Measurements from ENCODE around the gene SOCS3.

DNA sequence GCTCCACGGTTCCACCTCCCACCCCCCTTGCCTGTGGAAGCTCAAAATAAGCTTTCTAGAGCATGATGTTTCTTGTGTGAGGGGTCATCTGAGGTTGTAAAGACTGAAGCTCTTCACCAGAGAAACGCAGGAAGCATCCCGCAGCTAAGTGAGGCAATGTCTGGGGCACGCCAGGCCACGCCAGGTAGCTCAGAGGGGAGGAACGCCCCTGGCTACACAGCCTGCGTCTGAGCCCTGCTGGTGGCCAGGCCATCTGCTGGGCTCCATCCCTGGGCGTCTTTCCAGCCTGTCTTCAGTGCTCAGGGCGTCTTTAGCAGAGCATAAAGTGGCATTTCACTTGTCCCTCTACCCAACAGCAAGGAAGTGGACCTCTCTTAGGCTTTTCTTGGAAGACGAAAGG, 15.2 kb downstream of the SOCS3 start:
- TF ChIP-seq CTCF (IDR thresholded peaks at IDR 0.05; ENCODE audit: insufficient read depth, low read depth, low read length) (no peak), EZH2 (IDR thresholded peaks at IDR 0.05; ENCODE audit: insufficient read depth, low read length) (no peak)

All from astrocyte (in vitro differentiated cells and primary cell).